Measurements from ENCODE around the gene SLC9A1. TPM values are rescaled to one million over a fixed set of nuclear protein-coding genes. Genes with fewer than 3 reads are reported as not detected.

Gene SLC9A1
- total RNA-seq, result 10.9 and 78.4 TPM in 2 replicates

GRCh38 chr1:27154991-27155781 is at the start of gene SLC9A1:
Gene SLC9A1, minus strand, starts transcription at chr1:27155125. Its CDS starts 791 bp downstream, at chr1:27154334.

Other genes starting within 250 kb of the SLC9A1 start
- not detected in 2 replicates for gene NR0B2, start 241.2 kb downstream of the SLC9A1 start, total RNA-seq
- gene NUDC, start 233.4 kb downstream of the SLC9A1 start, total RNA-seq, result 29.4 and 40.6 TPM in 2 replicates
- 16.1 and 20.2 TPM in 2 replicates for gene KDF1, start 194.7 kb downstream of the SLC9A1 start, total RNA-seq
- 10.7 and 18.8 TPM in 2 replicates for gene TRNP1, start 161.4 kb downstream of the SLC9A1 start, total RNA-seq
- gene TENT5B, start 142.3 kb downstream of the SLC9A1 start, total RNA-seq, result 43.7 and 68.1 TPM in 2 replicates
- 18.8 and 41.9 TPM in 2 replicates for gene WDTC1, start 79.5 kb upstream of the SLC9A1 start, total RNA-seq
- 12.3 and 17.9 TPM in 2 replicates for gene TMEM222, start 167.0 kb upstream of the SLC9A1 start, total RNA-seq
- gene SYTL1, start 186.9 kb upstream of the SLC9A1 start, total RNA-seq, result 40.3 and 78.8 TPM in 2 replicates
- gene MAP3K6, start 211.8 kb upstream of the SLC9A1 start, total RNA-seq, result 14.7 and 29.0 TPM in 2 replicates
- 0.21 TPM in 1 of 2 replicates, not detected in the other for gene FCN3, start 219.7 kb upstream of the SLC9A1 start, total RNA-seq
- 0.34 and 1.4 TPM in 2 replicates for gene CD164L2, start 228.2 kb upstream of the SLC9A1 start, total RNA-seq
- gene GPR3, start 237.5 kb upstream of the SLC9A1 start, total RNA-seq, result under 0.01 TPM in 2 replicates

All from nasal cavity respiratory epithelium epithelial cell of viscerocranial mucosa (primary cell).